Fibroblast of peridontal ligament (primary cell): ENCODE results near the gene ANKRD36C.
"Not testable (repeated sequence)": the region's sequence is repeated elsewhere in the genome, so short reads cannot be mapped to it uniquely, and the experiment has no call there.

Experiments used
- DNase-seq: peaks from one replicate; pipeline ENCODE4 v3.0.0-alpha.2; 2010; ENCODE audit errors: extremely low read depth

Gene ANKRD36C

DNA sequence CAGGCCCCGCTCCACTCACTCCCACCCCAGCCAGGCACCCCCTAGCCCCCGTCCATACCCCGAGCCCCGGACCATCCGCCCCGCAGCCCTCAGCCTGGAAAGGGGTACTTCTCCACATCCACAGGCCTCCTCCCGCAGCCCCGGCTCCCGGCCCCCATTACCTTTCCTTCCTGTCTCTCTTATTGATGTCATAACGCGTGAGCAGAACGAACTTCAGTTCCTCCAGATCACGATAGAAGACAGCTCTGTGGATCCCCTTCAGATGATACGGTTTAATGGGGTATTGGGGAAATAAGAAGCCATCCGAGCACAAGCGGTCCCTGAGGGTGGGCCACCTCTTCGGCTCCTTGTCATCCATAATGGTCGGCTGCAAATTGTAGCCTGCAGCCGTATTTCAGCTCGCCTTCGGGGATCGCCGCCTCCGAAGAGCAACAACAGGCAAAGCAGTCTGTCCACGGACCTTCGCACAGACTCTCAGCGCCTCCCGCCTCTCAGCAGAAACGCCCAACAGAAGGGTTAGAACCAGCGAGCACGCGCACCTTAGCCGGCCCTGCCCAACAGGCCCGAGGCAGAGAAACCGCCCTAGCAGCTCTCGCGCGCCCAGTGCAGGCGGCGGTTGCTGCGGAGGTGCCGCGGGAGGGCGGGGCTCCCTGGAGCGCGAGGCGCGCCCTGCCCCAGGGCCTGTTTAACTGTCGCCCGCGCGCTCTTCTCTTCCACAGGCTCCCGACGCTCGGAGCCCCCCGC lies at the start of gene ANKRD36C:
TSS of gene ANKRD36C (minus strand) at position 474 of the 744 bp plus-strand sequence. CDS start at position 358, 116 bp downstream.
- DNase-seq: peak; percentile 24

DNA sequence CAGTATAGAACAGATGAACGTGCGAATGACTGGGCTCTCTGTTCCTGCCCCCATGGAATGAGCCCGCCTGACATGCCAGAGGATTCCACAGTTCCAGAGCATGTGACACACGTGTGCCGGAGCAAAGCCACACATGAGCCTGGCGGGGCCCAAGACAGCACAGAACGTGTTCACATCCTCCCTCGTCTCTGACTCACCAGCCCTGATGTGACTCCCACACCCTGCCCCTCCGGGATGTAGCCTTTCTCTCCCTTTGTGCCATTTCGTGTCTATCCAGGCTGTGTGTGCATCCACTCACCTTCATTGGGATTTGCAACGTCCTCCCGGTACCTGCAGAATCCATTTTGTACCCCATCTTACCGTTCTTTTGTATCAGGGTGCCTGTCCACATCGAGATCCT lies 43.9 kb upstream of the ANKRD36C start:
- not testable (repeated sequence) for DNase-seq

- not testable (repeated sequence) for DNase-seq
Measured at GRCh38 chr2:96034792-96035191, 43.2 kb upstream of the ANKRD36C start, which contains the start of gene GPAT2. TSS of gene GPAT2 (minus strand) at chr2:96034916. CDS start at chr2:96032359, 2,557 bp downstream.

- not testable (repeated sequence) for DNase-seq
Measured at GRCh38 chr2:96033997-96034396, 42.4 kb upstream of the ANKRD36C start.

DNA sequence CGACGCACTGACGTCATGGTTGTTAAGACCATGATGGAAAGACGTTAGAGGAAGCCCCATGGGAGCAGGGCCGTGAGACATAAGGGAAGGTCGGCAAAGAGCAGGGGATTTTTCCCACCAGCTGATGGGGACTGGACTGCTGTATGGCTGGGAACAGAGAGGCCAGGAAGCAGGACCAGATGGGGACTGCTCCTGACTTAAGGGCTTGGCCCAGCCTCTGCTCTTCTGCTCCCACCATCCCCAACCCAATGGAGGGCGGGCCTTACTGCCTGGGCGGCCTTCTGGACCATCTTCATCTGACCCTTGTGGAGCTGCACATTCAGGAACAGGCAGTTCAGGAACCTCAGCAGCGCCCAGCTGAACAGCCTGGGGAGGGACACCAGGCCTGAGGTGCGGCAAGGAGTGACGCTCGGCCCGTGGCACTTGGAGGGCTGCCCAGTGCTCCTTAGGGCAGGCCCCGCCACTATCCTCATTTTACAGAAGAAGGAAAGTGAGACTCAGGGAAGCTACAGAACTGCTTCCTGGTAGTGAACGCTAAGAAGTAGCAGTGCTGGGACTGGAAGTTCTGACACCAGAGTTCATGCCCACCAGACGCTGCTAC lies 36.2 kb upstream of the ANKRD36C start:
- DNase-seq: not testable (repeated sequence)

GRCh38 chr2:96025755-96026154 lies 34.1 kb upstream of the ANKRD36C start:
- not testable (repeated sequence) for DNase-seq

- no peak for DNase-seq
Measured at GRCh38 chr2:96025194-96025492, 33.5 kb upstream of the ANKRD36C start.

DNA sequence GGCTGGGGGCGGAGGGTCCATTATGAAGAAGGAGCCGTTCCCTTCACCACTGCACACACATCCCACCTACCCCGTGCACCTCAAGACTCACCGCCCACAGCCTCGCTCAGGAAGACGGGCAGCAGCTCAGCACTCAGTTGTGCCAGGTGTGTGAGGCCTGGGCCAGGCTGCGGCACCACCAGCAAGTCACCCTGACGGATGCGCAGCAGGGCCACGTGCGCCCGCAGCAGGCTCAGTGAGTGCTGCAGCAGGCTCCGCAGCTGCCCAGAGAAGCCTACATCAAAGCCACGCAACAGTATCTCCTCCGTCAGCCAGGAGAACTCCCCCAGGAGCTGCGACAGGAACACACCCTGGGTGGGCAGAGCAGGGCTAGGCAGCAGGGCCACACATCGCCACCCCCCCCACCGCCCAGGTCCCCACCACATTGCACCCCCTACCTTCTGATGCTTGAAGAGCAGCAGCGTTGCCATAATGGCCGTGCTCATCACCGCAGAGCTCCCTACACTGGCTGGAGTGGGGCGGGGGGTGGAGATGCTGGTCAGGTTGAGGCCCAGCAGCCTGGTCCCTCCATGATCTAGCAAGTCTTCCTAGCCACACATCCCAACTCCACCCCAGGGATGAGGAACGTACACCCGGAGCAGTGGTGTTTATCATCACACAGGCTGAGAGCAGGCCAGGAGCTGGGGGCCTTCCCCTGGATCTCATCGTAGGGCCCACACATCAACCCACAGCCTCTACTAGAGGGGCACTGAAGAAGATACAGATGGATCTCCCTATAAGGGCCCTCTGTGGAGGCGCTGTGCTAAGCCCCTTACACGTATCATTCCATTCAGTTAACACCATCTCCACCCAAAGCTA lies 32.9 kb upstream of the ANKRD36C start:
- no peak for DNase-seq

DNA sequence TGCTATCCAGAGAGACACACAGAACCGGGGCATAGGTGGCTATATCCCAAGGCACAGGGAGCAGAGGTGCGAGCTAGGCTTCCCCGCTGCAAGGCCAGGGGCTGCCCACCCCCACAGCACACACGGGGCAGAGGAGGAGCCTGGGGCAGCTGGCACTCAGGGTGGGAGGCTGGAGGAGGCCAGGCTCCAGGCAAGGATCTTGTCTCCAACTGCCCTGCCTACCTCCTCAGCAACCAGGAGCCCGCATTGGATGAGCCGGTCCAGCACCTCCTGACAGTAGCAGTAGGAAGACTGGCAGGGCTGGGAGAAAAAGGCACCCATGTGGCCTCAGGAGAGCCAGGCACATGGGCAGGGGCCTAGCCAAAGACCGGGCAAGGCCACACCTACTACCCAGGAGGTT lies 32.1 kb upstream of the ANKRD36C start:
- DNase-seq: not testable (repeated sequence)

GRCh38 chr2:96022701-96023447 lies 31.2 kb upstream of the ANKRD36C start:
- DNase-seq: peak; percentile 68

DNA sequence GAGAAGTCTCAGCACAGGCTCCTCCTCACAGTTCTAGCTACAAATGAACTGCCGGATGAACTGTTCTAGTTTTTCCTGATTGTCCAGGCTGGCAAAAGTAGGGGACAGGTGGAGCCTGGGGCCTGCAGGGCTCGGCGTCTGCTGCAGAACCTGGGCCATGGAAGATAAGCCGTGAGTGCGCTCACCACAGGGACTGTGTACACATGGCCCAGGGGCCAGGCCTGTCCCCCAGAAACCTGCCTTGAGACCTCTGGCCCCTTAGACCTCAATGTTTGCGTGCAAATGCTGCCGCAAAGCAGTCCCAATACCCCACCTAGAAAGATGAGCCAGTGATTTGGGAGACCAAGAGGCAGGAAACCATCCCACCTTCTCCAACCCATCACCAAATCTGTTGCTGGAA lies 30.5 kb upstream of the ANKRD36C start:
- not testable (repeated sequence) for DNase-seq

GRCh38 chr2:96021142-96021541 lies 29.5 kb upstream of the ANKRD36C start:
- not testable (repeated sequence) for DNase-seq

GRCh38 chr2:96019909-96020590 lies 28.4 kb upstream of the ANKRD36C start:
- not testable (repeated sequence) for DNase-seq

DNA sequence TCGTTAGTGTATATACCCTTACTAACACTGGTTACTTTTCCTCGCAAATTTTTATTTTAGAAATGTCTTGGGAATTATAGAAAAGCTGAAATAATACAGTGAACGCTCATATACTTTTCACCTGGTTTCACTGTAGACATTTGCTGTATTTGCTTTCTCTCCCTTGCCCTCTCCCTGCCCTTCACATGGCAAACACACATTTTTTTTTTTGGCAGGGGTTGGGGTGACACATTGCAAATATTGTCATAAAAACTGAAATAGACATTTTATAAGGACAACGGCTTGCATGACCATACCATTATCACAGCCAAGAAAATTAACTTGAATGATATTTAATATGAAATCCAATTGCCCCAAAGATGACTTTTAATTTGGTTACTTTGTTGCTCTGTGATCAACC lies 24.7 kb upstream of the ANKRD36C start:
- DNase-seq: not testable (repeated sequence)

- not testable (repeated sequence) for DNase-seq
Measured at GRCh38 chr2:96012792-96013264, 21.2 kb upstream of the ANKRD36C start.

GRCh38 chr2:96012086-96012791 lies 20.6 kb upstream of the ANKRD36C start:
- not testable (repeated sequence) for DNase-seq

DNA sequence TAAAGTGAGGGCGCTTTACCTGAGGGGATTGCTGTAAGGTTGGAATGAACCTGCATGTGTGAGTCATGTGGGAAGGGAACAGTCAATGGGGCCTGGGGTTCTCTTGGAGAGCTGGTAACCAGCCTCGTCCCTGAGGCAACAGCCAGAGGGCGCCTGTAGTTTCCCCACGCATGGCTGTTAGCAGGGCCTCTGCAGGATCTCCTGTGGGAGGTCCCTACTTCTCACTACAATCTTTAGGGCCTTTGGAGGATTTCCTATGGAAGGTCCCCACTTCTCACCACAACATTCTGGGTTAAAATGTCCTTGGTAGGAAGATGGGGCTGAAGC lies 19.5 kb upstream of the ANKRD36C start:
- DNase-seq: peak; percentile 3

DNA sequence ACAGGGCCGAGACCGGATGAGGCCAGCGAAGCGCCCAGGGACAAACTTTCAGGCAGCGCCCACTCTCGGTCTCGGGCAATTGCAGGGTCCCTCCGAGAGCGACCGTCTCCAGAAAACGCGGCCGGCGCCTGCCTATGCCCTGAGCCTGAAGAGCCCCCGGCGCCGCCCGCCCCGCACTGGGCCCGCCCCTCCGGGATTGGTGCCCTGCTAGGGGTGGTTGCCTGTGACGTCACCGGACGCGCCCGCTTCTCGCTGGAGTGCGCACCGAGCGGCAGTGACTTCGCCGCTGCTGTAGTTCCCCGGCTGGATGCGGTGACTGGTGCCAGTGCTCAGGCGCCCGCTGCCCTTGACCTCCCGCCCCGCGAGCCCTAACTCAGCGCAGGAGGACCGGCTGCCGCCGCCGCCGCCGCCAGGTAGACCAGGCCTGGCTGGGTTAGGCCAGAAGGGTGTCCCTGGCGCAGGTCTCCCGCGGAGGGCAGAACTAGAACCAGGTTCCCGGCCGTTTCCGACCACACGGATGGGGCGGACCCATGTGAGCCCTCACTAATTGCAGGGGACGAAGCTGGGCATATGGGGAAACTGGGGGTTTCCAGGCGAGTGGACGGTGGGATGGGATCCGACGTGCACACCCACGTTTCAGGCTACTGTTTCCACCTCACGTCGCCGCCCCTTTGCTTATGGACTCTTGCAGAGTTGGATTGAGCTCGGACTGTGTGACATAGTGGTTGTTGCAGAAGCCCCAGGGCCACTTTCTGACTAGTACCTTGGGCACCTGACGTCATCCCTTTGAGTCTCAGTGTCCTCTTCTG lies 18.9 kb upstream of the ANKRD36C start:
- DNase-seq: peak; percentile 57

- not testable (repeated sequence) for DNase-seq
Measured at GRCh38 chr2:96009833-96010232, 18.2 kb upstream of the ANKRD36C start.
